ENCODE measurements around the gene SUN5.
"Not testable (repeated sequence)": the region's sequence is repeated elsewhere in the genome, so short reads cannot be mapped to it uniquely, and the experiment has no call there.

Gene SUN5

DNA sequence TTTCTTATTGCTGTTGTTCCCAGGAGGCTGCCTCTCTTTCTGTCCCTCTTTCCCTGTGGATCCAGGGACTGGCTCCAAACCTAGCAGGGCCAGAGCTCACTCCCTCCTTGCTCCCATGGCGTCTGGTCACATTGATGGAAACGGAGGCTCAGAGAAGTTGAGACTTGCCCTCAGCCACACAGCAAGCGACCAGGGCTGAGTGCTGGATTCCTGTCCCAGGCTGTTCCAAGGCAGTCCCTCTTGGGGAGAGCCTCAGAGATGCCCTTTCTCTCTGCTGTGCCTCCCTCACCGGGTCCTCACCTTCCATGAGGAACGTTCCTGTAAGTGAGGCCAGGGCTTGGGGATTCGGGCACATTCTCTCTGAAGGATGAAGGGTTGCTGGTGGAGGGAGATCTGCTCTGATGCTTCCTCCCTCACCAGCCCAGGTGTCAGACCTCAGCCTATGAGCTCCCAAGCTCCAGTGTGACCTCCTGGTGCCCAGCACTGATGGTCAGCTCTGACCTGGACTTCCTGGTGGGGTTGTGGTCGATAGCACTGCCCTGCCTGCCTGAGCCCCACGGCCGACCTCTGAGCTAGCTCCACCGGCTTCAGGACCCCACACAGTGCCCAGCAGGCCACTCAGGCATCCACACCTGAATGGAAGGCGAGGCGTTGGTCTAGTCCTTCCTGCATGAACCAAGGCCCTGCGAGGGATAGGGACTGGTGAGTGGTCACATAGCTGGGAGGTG is 26.8 kb downstream of the SUN5 start:
- no peak for DNase-seq (ENCODE audit: low read depth)

DNA sequence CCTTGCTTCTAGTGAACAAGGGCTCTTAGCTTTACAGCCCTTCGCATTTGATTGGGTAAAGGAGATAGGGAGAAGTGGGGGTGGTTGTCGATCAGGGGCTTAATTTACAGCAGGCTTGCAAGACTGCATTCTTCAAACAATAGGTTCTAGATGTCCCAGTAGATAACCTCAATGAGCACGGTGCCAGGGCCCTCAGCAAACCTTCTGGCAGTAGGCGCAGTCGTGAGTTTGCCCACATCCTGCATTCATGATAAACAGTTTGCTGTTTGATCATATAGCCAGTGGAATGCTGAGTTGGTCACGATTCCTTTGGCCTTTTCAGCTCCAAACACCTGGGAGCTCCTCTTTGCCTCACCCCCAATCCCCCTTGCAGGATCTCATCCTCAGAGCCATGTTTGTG is 27.5 kb downstream of the SUN5 start:
- DNase-seq (ENCODE audit: low read depth) = no peak

DNA sequence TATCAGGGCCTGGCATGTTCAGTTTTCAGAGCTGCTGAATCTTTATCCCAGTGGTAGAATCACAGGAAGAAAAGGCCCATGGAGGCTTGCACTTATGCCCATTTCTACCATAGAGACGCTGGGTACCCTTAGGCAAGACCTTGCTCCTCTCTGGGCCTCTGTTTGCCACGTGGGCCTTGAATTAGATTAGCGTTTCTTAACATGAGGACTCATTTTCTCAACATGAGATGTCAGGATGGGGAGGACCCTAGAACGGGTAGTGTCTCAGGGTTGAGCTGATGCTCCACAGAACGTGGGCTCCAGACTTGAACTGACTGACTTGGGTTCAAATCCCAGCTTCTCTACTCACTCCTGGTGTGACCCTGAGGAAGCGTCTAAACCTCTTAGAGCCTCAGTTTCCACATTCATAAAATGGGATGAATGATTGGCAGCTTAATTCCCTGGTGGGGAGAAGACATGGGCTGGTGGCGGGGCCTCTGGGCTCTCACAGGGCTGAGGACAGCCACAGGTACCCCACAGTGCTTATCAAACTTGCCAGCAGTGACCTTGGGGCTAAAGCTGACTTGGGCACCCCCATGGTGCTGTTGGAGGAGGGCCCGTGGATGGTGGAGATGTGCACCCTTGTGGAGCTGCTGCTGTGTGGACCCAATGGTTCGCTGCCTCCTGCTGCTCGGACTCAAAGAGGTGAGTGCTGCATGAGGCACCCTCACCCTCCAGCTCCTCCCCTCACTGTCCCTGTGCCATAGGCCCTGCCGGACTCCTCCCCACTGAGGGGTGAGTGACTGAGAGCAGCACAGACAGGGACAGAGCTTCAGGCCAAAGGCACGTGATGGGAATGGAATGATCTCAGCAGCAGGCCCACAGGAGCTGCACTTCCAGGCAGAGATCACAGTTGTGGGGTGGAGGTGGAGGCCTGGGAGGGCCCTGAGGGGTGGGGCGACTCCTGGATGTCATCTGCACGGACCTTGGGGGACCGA is 28.2 kb downstream of the SUN5 start:
- DNase-seq (ENCODE audit: low read depth) = no peak

DNA sequence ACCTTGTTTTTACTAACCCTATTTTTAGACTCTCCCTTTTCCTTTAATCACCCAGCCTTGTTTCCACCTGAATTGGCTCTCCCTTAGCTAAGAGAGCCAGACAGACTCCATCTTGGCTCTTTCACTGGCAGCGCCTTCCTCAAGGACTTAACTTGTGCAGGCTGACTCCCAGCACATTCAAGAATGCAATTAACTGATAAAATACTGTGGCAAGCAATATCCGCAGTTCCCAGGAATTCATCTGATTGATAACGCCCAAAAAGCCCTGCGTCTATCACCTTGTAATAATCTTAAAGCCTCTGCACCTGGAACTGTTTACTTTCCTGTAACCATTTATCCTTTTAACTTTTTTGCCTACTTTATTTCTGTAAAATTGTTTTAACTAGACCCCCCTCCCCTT is 29.1 kb downstream of the SUN5 start:
- not testable (repeated sequence) for DNase-seq (ENCODE audit: low read depth)

DNA sequence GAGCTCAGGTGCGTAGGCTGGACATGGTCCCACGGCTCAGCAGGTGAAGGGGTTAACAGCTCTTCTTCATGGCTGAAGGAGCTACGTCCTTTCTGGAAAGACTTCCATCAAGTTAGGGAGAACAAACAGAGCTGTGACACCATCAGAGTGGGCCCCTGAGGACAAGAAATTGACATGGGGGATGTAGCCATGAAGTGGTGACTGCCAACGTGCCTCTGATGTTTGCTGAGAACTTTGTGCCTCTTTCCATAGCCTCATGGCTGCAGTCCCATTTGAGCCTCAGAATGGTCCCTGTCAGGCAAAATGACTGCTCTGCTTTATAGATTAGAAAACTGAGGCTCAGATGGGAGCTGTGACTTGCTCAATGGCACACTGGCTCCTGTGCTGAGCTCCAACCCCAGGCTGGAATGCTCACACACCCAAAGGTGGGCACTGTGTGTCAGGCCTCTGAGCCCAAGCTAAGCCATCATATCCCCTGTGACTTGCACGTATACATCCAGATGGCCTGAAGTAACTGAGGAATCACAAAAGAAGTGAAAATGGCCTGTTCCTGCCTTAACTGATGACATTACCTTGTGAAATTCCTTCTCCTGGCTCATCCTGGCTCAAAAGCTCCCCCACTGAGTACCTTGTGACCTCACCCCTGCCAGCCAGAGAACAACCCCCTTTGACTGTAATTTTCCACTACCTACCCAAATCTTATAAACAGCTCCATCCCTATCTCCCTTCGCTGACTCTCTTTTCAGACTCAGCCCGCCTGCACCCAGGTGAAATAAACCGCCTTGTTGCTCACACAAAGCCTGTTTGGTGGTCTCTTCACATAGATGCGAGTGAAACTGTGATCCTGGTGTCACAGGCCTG is 29.8 kb downstream of the SUN5 start:
- not testable (repeated sequence) for DNase-seq (ENCODE audit: low read depth)

DNA sequence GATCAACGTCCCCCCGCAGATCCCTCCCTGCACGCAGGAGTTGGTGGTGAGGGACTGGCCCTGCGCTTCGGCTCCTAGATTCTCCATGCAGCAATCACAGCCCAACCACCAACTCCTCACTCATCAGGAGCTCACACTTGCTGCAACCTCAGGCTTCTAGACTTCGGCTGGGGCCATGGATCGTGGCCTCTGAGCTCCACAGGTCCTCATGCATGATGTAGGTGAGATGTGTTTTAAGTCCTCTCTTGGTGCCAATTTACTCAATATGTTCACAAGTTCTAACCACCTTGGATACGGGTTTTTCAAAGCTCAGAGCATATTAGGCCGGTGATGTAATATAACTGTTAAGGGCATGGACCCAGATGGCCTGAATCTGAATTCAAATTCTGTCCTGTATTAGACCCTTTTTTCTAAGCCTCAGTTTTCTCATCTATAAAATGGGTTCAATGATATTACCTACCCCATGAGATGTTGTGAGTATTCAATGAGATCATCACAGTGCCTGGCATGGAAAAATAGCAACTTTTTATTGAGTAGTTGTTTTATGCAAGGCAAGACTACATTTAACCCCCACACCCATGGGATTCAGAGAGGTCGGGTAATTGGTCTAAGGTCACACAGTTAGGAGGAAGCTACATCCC is 31.0 kb downstream of the SUN5 start:
- DNase-seq (ENCODE audit: low read depth) = no peak

DNA sequence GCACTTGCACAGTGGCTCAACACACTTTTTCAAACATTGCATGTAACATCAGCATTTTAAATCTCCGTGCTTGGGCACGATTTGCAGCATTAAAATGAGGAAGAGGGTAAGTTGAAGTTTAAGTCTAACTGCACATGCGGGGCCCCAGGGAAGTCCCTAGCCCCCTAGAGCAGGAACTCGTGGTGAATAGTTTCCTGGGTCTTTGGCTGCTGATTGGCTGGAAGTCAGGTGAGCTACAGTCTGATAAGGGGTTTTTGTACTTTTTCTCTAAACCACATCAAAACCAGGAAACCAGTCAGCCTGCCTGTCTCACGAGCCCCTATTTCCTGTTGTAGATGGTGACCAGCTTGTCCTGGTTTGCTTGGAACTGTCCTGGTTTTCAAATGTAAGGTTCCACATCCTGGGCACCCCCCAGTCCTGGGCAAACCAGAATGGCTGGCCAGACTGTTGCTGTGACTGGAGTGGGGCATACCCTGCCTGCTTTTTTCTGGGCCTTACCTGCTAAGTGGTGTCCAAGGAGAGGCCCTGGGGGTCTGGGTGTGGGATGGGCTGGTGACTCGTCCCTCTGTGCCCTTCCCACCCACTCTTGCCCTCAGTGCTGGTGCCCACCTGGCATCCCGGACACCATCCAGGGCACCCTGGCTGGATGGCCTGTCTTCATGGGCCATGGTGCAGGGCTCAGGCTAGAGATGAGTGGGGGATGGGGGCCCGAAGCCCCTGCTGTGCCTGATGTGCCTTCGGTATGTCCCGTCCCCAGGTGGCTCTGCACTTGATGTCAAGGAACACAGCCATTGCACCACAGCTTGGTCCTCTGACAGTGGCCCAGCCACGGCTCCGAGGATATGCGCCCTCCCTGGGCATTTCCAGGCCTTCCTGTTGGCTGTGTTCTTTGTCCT is 31.8 kb downstream of the SUN5 start:
- no peak for DNase-seq (ENCODE audit: low read depth)

DNA sequence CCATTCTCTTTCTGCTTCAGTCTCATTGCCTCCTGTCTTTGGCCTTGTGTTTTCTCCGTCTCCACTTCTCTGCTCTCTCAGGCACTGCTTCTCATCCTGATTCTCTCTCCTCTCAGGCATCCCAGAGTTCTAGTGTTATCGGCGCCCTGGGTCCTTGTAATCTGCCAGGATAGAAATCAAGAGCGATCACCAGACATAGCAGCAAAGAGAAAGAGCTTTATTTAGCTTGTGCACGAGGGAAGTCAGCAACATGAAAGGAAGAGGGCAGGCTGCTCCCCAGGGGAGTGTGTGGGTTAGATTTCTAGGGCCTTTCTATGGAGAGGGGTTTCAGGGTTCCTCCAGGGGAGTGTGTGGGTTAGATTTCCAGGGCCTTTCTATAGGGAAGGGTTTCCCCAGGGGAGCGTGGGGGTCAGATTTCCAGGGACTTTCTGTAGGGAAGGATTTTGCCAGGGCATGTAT is 32.5 kb downstream of the SUN5 start:
- DNase-seq (ENCODE audit: low read depth) = no peak

DNA sequence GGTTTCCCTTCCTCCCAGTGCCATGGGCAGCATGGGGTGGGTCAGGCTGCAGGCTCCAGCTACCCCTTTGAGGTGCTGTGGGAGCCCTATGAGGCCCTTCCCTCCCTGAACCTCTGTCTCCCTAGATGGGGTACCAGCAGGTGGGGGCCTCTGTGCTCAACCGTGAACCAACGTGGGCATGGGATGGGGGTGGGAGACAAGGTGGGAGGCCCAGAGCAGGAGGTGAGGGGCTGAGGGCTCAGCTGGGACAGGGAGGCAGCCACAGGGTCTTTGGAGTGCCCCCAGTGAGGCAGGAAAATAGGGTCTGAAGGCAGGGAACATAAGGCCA is 33.3 kb downstream of the SUN5 start:
- no peak for DNase-seq (ENCODE audit: low read depth)

DNA sequence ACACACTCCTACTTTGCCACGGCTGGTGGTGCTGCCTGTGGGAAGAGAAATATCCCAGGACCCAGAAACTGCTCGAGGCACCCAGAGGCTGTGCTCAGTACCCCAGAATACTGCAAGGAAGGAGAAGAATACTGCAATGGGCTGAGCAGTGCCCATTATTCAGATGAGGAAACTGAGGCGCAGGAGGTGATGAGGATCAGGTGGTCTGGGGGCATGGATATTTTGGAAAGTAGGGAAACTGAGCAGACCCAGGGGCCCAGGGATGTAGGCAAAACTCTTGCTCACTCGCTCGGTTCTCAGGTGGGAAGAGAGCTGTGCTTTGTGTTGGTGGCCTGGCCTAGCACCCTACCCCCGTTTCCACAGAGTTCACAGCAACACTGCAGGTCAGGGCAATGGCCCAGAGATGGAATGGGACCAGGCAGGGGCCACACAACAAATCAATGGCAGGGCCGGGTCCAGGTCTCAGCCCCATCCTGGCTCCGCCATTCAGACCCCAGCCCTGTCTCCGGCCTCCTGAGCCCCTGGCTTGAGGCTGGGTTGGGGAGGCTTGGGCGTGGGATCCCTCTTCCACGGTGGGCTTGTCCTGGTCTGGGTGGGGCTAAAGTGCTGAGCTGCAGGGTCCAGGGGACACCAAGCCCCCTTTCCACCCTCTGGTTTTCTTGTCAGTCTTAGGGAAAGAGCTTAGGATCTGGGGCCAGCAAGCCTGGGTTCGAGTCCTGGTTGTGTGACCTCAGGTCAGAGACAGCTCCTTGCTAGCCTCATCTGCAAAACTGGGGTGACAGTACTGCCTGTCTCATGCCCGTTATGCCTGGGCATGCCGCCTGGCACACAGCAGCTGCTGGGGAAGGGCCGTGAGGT is 33.9 kb downstream of the SUN5 start:
- no peak for DNase-seq (ENCODE audit: low read depth)

DNA sequence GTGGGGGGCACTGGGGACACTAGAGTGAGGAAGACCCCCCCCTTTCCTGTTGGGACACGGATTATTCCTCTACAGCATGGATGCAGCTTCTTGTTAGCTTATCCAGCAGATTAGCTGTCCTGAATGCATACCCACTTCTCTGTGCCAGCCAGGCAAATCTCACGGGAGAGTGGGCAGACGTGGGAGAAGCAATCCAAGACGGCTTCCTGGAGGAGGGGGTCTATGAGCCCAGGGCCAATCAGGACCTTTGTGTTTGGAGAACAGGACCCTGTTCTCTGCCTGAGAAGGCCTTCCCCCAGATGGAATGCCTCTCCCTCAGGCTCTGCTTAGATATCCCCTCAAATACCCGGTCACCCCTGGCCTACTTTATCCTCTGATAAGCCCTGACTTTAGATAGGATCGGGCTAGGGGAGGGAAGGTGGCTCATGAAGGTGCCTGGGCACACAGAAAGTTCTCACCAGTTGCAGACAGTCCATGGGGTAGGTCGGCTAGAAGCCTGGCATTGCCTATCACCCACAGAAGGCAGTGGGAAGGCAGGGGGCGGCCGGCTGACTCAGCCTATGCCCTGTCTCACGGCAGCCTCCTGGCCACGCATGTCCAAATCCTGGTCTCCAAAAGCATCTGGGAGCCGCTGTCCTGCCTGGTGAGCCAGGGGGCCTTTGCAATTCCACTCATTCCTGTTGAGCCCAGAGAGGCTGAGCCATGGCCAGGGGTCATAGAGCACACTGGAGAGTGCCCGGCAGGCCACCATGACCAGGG is 34.7 kb downstream of the SUN5 start:
- no peak for DNase-seq (ENCODE audit: low read depth)

DNA sequence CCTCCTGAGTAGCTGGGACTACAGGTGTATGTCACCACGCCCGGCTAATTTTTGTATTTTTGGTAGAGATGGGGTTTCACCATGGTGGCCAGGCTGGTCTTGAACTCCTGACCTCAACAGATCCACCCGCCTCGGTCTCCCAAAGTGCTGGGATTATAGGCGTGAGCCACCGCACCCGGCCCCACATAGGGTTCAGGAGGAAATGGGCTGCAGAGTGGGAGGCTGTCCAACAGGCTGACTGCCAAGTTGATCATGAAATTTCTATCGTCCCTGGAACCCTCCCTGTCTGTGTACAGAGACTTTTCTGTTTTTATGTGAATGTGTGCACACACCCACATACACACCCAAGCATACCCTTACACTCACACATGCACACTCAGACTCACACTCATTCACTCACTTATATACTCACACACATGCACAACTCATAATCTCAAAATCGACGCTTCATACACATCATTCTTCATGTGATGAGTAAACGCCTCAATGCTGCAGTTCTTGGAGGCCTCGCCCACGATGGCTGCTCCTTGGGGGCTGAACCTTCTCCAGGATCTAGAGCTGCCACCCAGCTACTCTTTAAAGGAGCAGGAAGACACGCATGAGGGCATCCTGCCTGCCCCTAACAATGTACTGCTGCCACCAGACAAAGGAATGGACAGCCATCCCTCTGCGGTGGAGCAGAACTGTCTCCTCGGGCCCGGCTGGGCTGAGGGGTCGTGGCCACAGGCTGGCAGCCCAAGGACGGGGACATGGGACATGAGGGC is 35.6 kb downstream of the SUN5 start:
- DNase-seq (ENCODE audit: low read depth) = no peak

DNA sequence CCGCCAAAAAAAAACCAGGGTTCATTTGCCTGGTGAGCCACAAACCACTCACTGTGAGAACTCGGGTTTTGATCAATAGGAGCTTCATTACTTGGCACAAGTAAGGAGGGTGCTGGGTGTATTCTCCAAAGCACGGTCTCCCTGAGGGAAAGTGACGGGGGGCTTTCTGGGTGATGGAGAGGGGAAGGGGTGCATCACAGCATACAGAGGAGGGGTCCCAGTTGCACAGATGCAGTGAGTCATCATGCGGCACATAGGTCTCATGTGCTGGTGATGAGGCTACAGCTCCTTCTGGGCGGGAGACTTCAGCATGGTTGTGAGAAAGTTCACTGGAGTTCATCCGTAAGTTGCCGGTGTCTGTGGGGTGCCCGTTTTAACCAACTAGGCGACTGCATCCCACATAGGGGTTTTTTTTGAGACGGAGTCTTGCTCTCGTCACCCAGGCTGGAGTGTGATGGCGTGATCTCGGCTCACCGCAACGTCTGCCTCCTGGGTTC is 36.2 kb downstream of the SUN5 start:
- no peak for DNase-seq (ENCODE audit: low read depth)

DNA sequence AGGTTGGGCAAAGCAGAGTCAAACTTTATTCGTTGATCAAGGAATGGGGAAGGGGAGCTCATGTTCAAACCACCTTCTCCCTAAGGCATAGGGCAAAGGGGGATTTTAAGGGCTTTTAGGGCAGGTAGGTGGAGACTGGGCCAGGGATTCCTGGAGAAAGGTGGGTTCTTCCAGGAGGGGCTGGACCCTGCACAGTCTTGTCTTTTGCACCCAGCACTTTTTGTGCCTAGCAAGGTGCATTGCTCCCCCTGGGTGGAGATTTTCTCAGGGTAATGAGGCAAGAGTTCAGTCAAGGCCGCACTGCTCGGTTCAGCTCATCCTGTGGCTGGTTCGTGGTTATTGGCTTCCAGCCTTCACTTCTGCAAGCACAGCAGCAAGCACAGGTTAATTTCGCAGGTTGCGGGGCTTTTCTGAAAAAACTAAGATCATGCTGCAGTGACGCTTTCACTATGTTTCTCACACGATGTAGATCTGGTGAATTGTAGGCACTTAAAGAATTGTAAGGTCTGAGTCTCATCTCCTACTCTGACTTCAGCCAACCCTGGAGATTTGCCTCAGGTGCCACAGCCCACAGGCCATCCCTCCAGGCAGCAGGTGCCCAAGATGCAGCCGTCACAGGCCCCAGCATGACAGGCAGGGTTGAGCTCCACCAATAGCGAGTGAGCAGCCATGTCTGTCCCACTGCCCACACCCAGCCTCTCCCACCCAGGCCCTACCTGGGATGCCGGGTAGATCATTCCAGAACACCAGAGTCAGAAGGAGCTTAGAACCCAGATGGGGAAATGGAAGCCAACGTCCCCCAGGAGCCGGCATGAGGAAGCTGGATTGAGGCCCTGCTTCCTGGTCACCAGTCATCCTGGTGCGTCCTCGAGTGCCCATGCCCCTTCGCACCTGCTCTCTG is 37.1 kb downstream of the SUN5 start:
- DNase-seq (ENCODE audit: low read depth) = no peak

DNA sequence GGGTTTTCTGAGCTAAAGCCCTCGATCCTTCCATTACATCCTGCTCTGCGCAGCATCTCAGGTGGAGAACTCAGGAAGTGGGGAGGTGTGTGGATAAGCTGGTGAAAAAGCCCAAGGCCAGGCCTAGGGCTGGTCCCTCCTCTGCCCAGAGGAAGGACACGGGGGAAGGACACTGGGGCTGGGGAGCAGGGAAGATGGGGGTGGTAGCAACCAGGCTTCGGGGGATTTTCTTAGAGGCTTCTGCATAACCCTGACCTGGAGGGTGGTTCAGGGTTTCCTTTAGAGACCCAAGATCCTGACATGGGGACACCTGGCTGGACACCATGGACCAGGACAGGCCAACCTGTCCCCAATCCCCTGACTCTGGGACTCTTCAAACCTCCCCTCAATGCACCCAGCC is 37.9 kb downstream of the SUN5 start:
- DNase-seq (ENCODE audit: low read depth) = no peak

DNA sequence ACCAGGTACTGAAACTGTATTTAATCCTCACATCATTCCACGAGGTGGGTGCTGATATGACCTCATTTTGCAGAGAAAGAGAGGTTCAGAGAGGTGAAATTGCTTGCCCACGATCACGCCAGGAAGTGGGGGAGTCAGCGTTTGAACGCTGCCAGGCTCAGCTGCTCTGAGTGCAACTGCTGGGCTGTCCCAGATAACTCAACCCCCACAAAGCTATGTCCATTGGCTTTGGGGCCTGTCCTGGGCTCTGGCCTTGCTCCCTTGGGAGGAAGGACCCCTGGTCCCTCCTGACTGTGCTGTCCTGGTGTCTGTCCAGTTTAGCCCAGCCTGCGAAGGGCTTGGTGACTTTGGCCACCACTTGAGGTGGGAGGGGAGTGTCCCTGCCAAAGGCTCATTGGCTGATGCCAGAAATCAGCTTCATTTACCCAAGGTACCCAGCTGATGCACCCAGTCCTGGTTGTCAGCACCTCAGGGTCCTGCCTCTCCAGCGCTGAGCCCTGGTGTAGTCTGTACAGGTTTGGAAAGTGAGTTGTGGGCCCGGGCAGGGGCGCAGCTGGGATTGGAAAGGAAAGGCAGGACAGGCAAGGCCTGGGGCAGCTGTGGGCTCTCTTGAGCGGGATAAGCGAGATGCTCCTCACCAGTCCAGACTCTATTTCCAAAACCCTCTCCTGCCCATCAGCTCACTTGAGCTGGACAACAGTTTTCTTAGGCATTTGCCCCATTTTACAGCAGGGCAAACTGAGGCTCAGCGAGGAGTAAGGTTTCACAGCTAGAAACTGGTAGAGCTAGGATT is 38.5 kb downstream of the SUN5 start:
- DNase-seq (ENCODE audit: low read depth) = no peak

Data from GM04504 (cell line).